ENCODE data around the gene PTCD1. TPM values are rescaled to one million over a fixed set of nuclear protein-coding genes. Genes with fewer than 3 reads are reported as not detected.

Gene PTCD1
- polyA plus RNA-seq, 1 donor (not counting 4 experiments of a cell fraction or from before 2014, with no cell fraction given) = 2.8 TPM

GRCh38 chr7:99399597-99399996, 39.0 kb downstream of the PTCD1 start:
- H3K4me3 ChIP-seq (ENCODE audit: control insufficient read depth in 2 of 3, extremely low read depth in 1 of 3, insufficient read depth in 2 of 3, low read depth in 1 of 3, low read length in 3 of 3) = no peak overlapping the region
- no peaks in the 10 kb centered on the region for H3K27me3 ChIP-seq (ENCODE audit: control insufficient read depth, extremely low read depth, insufficient read depth, low read length)
- FAIRE-seq (no peak), DNase-seq (ENCODE audit: low read depth, low spot score) (no peak)
- peaks cover 31% of the 10 kb centered on the region for H4K20me1 ChIP-seq (ENCODE audit: control insufficient read depth, extremely low read depth, insufficient read depth, low read length)
- dilution Hi-C loops (cut with MboI; ENCODE audit: extremely low pct_ligation_motif_present, low sequenced_read_pairs) = no loop called here
- no peak overlapping the region for H2AFZ ChIP-seq (ENCODE audit: control insufficient read depth, low read length)
- no peak overlapping the region for H3K27ac ChIP-seq (ENCODE audit: control insufficient read depth, insufficient read depth, low read length)
- peaks cover 23% of the 10 kb centered on the region for H3K79me2 ChIP-seq (ENCODE audit: control insufficient read depth, insufficient read depth, low read length)
- no peak for TF ChIP-seq EZH2 (IDR thresholded peaks at IDR 0.05; ENCODE audit: low read length)
- TF ChIP-seq CTCF (optimal IDR thresholded peaks at IDR 0.05 in 1 of 3, IDR thresholded peaks at IDR 0.05 in 1 of 3, conservative IDR thresholded peaks at IDR 0.05 in 1 of 3; ENCODE audit: extremely low read depth in 1 of 3, insufficient read depth in 2 of 3, low read length in 3 of 3) = no peak
- no peak overlapping the region for H3K9ac ChIP-seq (ENCODE audit: control insufficient read depth, extremely low read depth, insufficient read depth, low read length)
- no peaks in the 10 kb centered on the region for H3K9me3 ChIP-seq (ENCODE audit: control insufficient read depth, low read depth, low read length)
- H3K36me3 ChIP-seq (ENCODE audit: control insufficient read depth in 2 of 2, extremely low read depth in 1 of 2, insufficient read depth in 2 of 2, low read length in 2 of 2) = peaks cover 48 to 70% of the 10 kb centered on the region in 2 experiments
- H3K9me1 ChIP-seq (ENCODE audit: control insufficient read depth, extremely low read depth, insufficient read depth, low read length) = no peaks in the 10 kb centered on the region
- no peaks in the 10 kb centered on the region for H3K4me1 ChIP-seq (ENCODE audit: control insufficient read depth, extremely low read depth, insufficient read depth, low read length)
- H3K4me2 ChIP-seq (ENCODE audit: control insufficient read depth, extremely low read depth, insufficient read depth, low read depth, low read length) = no peak overlapping the region

GRCh38 chr7:99398891-99399445, 39.6 kb downstream of the PTCD1 start:
- DNase-seq (ENCODE audit: low read depth, low spot score) (no peak), FAIRE-seq (no peak)
- Histone ChIP-seq H3K79me2 (ENCODE audit: control insufficient read depth, insufficient read depth, low read length) (peaks cover 17% of the 10 kb centered on the region), H3K9me3 (ENCODE audit: control insufficient read depth, low read depth, low read length) (no peaks in the 10 kb centered on the region), H3K27ac (ENCODE audit: control insufficient read depth, insufficient read depth, low read length) (no peak overlapping the region), H4K20me1 (ENCODE audit: control insufficient read depth, extremely low read depth, insufficient read depth, low read length) (peaks cover 30% of the 10 kb centered on the region), H3K9ac (ENCODE audit: control insufficient read depth, extremely low read depth, insufficient read depth, low read length) (no peak overlapping the region), H2AFZ (ENCODE audit: control insufficient read depth, low read length) (no peak overlapping the region), H3K27me3 (ENCODE audit: control insufficient read depth, extremely low read depth, insufficient read depth, low read length) (no peaks in the 10 kb centered on the region), H3K9me1 (ENCODE audit: control insufficient read depth, extremely low read depth, insufficient read depth, low read length) (no peaks in the 10 kb centered on the region), H3K4me2 (ENCODE audit: control insufficient read depth, extremely low read depth, insufficient read depth, low read depth, low read length) (no peak overlapping the region), H3K4me1 (ENCODE audit: control insufficient read depth, extremely low read depth, insufficient read depth, low read length) (no peaks in the 10 kb centered on the region), H3K4me3 (ENCODE audit: control insufficient read depth in 2 of 3, extremely low read depth in 1 of 3, insufficient read depth in 2 of 3, low read depth in 1 of 3, low read length in 3 of 3) (no peak overlapping the region), H3K36me3 (ENCODE audit: control insufficient read depth in 2 of 2, extremely low read depth in 1 of 2, insufficient read depth in 2 of 2, low read length in 2 of 2) (peaks cover 46 to 68% of the 10 kb centered on the region in 2 experiments)
- TF ChIP-seq EZH2 (IDR thresholded peaks at IDR 0.05; ENCODE audit: low read length) = no peak
- TF ChIP-seq CTCF (optimal IDR thresholded peaks at IDR 0.05 in 1 of 3, IDR thresholded peaks at IDR 0.05 in 1 of 3, conservative IDR thresholded peaks at IDR 0.05 in 1 of 3; ENCODE audit: extremely low read depth in 1 of 3, insufficient read depth in 2 of 3, low read length in 3 of 3) = no peak
- dilution Hi-C loops (cut with MboI; ENCODE audit: extremely low pct_ligation_motif_present, low sequenced_read_pairs) = no loop called here
